GM19468 (cell line): ENCODE data around the gene JMJD8.

Experiments
- ATAC-seq: cut with Tn5 transposase; IDR thresholded peaks from one replicate; pipeline ENCODE4 v1.9.1; 2021; ENCODE audit warnings: mild to moderate bottlenecking, moderate library complexity, moderate number of reproducible peaks; ENCODE audit not compliant: unreplicated experiment; ENCODE audit errors: extremely low read depth

Gene JMJD8

DNA sequence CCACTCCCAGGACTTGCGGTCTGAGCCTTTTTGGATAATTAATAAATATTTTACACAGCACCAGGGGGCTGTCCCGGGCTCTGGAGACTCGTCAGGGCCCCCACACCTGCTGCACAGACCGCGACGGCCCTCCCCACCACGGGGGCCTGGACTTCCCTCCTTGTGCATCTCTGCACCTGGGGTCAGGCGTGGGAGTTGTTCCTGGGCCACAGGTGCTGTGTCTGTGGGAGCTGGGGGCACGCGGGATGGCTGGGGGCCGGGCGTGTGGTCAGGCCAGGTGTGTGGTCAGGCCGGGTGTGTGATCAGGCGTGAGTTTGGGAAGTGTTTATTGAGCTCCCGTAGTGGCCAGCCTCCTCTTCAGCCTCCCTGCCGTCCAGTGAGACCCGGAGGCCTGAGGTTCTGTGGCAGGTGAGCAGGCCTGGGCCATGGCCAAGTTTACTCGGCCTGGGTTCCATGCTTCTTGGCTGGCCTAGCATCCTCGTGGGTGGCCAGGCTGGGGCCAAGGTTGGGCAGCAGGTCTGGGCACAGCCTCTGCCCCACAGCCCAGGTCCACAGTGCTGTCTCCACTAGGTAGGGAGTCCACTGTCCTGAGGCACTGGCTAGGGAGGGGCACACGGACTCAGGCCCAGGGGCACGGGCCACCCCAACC is 5.8 kb downstream of the JMJD8 start:
- no peak for ATAC-seq

DNA sequence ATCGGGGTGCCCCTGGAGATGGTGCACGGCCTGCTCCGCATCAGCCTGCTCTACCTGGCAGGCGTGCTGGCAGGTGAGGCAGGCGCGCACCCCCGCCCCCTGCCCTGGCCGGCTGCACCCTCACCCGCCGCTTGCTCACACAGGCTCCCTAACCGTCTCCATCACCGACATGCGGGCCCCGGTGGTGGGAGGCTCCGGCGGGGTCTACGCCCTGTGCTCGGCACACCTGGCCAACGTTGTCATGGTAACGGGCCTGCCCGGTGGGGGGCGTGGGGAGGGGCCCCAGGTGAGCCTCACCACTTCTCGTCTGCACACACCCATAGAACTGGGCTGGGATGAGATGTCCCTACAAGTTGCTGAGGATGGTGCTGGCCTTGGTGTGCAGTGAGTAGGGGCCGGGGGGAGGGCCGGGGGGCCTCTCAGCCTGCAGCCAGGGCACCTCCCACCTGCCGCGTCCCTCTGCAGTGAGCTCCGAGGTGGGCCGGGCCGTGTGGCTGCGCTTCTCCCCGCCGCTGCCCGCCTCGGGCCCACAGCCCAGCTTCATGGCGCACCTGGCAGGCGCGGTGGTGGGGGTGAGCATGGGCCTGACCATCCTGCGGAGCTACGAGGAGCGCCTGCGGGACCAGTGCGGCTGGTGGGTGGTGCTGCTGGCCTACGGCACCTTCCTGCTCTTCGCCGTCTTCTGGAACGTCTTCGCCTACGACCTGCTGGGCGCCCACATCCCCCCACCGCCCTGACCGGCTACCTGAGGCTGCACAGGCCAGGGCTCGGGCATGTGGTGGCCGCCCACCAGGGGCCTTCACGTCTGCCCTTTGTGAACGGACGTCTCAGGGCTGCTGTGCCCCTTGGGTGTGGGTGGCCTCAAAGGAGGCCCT is 6.6 kb downstream of the JMJD8 start:
- ATAC-seq: no peak

GRCh38 chr16:676913-677312 is 7.2 kb downstream of the JMJD8 start:
- no peak for ATAC-seq

DNA sequence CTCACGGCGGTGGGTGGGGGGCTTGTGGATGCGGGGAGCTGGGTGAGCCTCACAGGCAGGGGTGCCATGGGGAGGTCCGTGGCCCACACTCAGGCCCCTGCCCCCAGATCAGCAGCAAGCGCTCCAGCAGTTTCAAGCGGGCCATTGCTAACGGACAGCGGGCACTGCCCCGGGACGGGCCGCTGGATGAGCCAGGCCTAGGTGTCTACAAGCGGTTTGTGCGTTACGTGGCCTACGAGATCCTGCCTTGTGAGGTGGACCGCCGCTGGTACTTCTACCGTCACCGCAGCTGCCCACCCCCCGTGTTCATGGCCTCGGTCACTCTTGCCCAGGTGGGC is 7.6 kb downstream of the JMJD8 start:
- ATAC-seq: no peak

GRCh38 chr16:675884-676564 is 8.1 kb downstream of the JMJD8 start:
- ATAC-seq: no peak

GRCh38 chr16:674968-675883 is 8.9 kb downstream of the JMJD8 start, which contains the start of gene RHBDL1:
RHBDL1 (plus strand) TSS chr16:675671; CDS start chr16:675791, 120 bp downstream.
- no peak for ATAC-seq

DNA sequence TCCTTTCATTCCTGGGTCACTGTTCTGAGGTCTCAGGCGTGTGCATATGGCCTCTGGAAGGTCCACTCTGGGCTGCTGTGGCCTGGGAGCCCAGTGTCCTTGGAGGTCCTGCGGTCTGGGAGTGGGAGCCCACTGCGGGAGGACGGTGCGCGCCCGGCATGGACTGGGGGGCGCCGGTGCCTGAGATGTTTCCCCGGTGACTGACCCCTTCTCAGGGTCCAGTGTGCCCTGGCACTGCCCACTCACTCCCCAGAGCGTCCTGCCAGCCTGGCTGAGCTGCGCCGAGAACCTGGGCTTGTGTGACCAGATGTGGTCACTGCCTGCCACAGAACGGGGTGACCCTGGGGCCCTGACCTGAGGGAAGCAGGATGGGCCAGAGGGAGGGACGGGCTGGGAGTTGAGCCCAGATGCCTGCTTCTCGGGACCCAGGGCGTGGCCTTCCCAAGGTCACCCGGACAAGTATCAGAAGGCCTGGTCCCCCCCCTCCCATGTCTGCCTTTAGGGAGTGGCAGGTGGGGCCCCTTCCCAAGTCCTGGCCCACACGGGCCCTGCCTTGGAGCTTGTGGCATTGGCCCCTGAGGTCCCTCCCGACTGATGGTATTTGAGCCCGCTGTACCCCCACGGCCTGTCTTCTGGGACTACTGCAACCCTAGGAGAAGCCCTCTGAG is 9.8 kb downstream of the JMJD8 start:
- ATAC-seq: no peak

DNA sequence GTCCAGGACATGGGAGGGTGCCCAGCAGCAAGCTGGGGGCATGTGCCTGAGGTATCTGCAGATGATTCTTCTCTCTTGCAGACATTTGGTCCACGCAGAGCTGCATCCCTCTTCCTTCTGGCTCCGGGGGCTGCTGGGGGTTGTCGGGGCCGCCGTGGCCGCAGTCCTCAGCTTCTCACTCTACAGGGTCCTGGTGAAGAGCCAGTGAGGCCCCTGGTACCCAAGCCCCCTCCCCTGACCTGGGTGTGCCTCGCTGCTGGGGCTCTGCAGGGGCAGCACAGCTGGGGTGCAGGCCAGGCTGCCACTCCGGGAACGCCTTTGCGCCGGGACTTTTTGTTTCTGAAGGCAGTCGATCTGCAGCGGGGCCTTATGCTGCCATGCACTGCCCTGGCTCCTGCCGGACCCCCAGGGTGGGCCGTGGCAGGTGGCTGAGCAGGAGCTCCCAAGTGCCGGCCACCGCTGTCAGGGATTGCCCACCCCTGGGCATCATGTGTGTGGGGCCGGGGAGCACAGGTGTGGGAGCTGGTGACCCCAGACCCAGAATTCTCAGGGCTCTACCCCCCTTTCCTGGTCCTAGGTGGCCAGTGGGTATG is 10.6 kb downstream of the JMJD8 start:
- no peak for ATAC-seq

DNA sequence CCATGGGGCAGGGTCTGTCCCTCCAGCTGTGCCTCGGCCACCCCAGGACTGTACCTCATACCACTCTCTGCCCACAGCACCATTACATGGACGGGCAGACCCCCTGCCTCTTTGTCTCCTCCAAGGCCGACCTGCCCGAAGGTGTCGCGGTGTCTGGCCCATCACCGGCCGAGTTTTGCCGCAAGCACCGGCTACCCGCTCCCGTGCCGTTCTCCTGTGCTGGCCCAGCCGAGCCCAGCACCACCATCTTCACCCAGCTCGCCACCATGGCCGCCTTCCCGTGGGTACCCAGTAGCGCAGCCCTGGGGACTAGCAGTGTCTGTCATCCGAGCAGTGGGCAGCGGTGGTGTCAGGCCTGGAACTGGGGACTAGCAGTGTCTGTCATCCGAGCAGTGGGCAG is 11.3 kb downstream of the JMJD8 start:
- no peak for ATAC-seq

- no peak for ATAC-seq
Measured at GRCh38 chr16:672371-672770, 11.8 kb downstream of the JMJD8 start.

DNA sequence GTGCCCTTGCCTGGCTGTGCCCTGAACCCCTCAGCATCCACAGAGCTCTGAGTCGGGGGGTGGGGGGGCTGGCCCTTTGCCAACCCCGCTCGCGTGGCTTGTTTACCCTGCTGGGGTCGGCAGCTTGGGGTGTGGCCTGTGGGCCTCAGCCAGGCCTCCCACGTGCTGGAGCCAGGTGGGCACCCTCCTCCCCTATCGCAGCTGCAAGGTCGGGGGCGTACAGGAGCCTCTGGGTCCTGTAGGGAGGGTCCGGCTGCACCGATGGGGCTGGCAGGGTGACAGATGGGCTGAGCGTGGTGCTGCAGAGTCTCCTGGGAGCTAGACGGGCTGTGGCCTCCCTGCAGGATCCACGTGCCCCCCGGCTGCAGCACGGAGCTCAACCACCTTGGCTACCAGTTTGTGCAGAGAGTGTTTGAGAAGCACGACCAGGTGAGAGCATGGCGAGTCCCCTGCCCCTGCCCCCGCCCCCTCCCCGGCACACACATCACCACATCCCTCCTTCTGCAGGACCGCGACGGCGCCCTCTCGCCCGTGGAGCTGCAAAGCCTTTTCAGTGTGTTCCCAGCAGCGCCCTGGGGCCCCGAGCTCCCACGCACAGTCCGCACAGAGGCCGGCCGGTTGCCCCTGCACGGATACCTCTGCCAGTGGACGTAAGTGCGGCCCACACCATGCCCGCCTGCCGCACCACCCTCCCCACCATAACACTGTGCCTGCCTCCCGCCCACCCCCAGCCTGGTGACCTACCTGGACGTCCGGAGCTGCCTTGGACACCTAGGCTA is 12.6 kb downstream of the JMJD8 start:
- ATAC-seq: no peak

DNA sequence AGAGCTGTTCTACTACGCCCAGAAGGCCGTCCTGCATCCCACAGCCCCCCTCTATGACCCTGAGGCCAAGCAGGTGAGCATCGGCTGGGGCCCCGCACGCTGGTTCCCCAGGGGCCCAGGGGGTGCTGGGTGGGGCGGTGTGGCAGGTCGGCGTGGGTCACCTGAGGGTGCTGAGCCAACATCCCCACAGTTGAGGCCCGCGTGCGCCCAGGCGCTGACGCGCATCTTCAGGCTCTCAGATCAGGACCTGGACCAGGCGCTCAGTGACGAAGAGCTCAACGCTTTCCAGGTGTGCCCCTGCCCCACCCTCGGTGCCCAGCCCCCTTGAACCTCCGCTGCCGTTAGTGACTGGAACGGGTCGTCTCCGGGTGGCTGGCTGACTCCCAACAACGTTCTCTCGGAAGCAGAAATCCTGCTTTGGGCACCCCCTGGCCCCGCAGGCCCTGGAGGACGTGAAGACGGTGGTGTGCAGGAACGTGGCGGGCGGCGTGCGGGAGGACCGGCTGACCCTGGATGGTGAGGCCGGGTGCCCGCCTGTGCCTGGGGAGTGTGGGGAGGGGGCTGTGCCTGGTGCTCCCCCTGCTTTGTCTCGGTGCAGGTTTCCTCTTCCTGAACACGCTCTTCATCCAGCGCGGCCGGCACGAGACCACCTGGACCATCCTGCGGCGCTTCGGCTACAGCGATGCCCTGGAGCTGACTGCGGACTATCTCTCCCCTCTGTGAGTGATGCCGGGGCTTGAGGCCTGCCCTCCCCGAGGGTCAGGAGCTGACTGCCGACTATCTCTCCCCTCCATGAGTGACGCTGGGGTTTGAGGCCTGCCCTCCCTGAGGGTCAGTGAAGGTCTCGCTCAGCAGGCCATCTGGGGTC is 13.4 kb downstream of the JMJD8 start:
- ATAC-seq: no peak

DNA sequence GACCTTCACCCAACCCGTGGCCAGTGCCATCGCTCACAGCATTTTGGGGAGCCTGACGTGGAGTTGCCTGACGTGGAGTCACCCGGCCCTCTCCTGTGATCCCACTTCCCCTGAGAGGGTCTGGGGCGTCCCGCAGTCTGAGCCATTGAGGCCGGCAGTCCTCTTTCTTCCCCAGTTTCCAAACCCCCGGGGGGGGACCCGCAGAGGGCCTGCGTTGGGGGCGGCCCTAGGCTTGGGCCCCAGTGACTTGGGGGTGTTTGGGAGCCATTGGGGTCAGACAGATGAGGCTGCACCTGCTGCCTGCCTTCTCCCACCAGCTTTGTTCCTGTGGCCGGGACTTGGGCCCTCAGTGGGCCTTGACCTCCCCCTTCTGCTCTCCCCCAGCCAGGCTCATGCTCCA is 14.5 kb downstream of the JMJD8 start:
- no peak for ATAC-seq

DNA sequence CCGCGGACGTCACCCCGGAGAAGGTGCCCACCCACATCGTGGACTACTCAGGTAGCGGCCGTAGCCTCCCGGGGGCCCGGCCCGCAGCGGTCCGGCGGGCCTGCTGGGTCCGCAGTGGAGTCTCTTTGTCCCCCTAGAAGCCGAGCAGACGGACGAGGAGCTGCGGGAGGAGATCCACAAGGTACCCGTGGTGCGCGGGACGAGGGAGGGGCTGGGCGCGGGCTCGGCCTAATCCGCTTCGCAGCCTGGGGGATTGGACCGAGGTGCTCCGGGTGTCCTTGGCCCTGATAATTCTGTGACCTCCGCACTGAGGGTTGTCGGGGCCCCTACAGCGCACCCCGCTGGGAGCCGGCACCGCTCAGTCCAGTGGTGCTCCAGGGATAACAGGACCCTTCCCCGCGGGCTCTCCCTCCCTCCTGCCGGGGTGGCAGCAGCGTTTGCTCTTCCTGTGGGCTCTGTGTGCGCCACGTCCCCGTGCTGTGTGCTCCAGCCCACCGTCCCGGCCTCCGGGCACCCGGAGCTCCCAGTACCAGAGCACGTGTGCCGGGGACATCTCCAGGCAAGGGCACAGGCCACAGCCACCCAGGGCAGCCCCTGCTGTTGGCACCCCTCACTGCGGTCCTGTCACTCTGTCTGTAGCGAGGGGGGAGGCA is 15.5 kb downstream of the JMJD8 start:
- no peak for ATAC-seq

GRCh38 chr16:667780-668518 is 16.2 kb downstream of the JMJD8 start, which contains the start of gene RHOT2:
RHOT2 (plus strand) TSS chr16:668132; CDS start chr16:668200, 68 bp downstream.
- ATAC-seq: peak; percentile 42

DNA sequence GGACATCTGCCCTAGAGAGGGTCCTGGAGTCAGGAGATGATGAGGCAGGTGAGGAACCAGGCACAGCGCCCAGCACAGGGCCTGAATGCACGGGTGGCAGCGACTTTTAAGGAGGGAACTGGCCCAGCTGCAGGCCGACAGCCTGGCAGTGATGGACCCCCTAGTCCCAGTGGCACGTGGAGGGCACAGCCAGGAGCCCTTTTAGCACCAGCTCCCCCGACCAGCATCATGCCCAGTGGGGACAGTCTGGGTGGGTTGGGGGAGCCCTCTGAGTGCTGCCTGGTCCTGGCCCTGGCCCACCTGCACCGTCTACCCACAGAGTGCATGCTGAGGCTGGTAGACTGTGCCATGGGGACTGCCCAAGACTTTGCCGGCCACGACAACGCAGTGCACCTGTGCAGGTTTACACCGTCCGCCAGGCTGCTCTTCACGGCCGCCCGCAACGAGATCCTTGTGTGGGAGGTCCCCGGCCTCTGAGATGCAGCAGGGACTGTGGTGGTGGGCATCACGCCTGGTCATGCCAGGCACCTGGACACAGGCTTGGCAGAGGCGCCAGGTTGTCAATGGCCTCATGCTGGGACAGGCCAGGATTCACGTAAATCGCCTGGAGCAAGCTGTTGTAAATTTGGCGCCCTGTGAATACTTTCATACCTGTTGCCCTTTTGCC is 16.9 kb downstream of the JMJD8 start:
- ATAC-seq: no peak
